Left colon (tissue), 2 donors: ENCODE data around the gene CHTF8. TPM values are rescaled to one million over a fixed set of nuclear protein-coding genes. Genes with fewer than 3 reads are reported as not detected.
"Not testable (repeated sequence)": the region's sequence is repeated elsewhere in the genome, so short reads cannot be mapped to it uniquely, and the experiment has no call there.

Source experiments
- ATAC-seq: fragments of 200-7000 bp; cut with Tn5 transposase; one replicate; pipeline ENCODE4 v1.9.1; 2020; ENCODE audit warnings: mild to moderate bottlenecking, moderate library complexity
- DNase-seq, 2 donors: peaks; one replicate each; pipeline ENCODE4 v3.0.0-alpha.2; 2020
- intact Hi-C, 2 donors: fragments of 100-400 bp; cut with DNase I in 1 of 2; cut with micrococcal nuclease in 1 of 2; formaldehyde crosslinking; loops; one replicate each; pipeline versions ENCODE4 v1.11.2 to v1.14.0; 2022; cut with DNase I, micrococcal nuclease
- total RNA-seq, 2 donors: library from RNA; stranded (reverse); fragmentation: NEBNext Ultra II Directional; extraction: Animal tissue kit (Norgen Biotek cat#: 25700); gene quantifications; one replicate each; pipeline ENCODE4 v1.2.1, GENCODE V29; 2021
- donor health status: DM: no; HTN: no; CAD: no.
- donor health status: DM: yes; HTN: yes; CAD: no.

CHTF8 gene
- total RNA-seq, 2 donors from 2014 or later = 84.4 to 90.3 TPM

DNA sequence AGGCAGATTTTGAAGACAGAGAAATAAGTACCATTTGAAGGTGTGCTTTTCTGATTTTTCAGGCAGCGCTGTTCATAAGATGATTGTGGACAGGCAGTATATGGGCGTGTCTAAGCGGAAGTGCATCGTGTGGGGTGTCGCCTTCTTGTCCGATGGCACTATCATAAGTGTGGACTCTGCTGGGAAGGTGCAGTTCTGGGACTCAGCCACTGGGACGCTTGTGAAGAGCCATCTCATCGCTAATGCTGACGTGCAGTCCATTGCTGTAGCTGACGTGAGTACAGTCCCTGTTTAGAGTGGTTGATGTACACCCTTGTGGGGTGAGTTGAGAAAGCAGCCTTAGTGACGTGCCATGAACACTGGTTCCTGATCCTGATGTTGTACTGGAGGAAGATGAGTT, 10.7 kb upstream of the CHTF8 start:
- intact Hi-C loops = no loop called here
- peak; percentile 100 for ATAC-seq
- peak; percentile 40 to 60 for DNase-seq

- no peak for ATAC-seq
- intact Hi-C loops = no loop called here
Observed at GRCh38 chr16:69141936-69142335, 9.5 kb upstream of the CHTF8 start.

GRCh38 chr16:69141014-69141413, 8.6 kb upstream of the CHTF8 start:
- DNase-seq (no peak), ATAC-seq (no peak)
- intact Hi-C loops = no loop called here

More at GRCh38 chr16:69141936-69142335, 9.5 kb upstream of the CHTF8 start:
- DNase-seq = no peak

GRCh38 chr16:69139464-69139863, 7.1 kb upstream of the CHTF8 start:
- DNase-seq, intact Hi-C loops, ATAC-seq: not testable (repeated sequence)

- no peak for ATAC-seq
- intact Hi-C loops = no loop called here
- no peak for DNase-seq
Observed at GRCh38 chr16:69138608-69139007, 6.2 kb upstream of the CHTF8 start.

- DNase-seq (no peak), ATAC-seq (no peak)
- intact Hi-C loops = no loop called here
Observed at GRCh38 chr16:69133373-69133954, 1.1 kb upstream of the CHTF8 start.

DNA sequence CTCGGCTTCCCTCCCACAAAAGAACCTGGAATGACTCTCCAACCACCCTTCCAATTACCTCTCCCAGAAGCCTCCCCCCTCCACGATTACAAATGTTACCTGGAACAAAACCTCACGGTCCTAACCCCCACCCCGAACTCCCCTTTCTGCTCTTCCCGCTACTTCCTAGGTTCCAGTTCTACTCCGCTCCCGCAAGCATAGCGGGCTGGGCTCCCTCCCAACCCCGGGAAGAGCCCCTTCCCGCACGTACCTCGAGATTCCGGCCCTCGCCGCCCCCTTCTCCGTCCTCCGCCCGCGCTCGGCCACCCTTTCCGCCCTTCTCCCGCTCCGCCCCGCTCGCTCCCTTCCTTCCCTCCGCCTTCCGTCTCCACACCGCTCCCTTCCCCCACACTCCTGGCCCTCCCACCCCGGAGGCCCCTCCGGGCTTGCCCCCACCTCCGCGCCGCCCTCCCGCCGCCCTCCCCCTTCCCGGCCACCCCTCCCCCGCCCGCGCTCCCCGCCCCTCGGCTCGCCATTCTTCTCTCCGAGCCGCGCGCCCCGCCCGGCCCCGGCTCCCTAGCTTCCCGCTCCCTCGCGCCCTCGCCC, 457 bp downstream of the CHTF8 start:
- peak; percentile 83 to 88 for DNase-seq
- intact Hi-C loops = no loop called here
- ATAC-seq = peak; percentile 77

GRCh38 chr16:69131167-69131838, 1.1 kb downstream of the CHTF8 start:
- DNase-seq = peak in 1 of 2 donors; percentile 22
- ATAC-seq = peak; percentile 12
- intact Hi-C loops = no loop called here

GRCh38 chr16:69130461-69130860, 1.9 kb downstream of the CHTF8 start:
- DNase-seq = no peak
- intact Hi-C loops = no loop called here
- ATAC-seq = no peak

DNA sequence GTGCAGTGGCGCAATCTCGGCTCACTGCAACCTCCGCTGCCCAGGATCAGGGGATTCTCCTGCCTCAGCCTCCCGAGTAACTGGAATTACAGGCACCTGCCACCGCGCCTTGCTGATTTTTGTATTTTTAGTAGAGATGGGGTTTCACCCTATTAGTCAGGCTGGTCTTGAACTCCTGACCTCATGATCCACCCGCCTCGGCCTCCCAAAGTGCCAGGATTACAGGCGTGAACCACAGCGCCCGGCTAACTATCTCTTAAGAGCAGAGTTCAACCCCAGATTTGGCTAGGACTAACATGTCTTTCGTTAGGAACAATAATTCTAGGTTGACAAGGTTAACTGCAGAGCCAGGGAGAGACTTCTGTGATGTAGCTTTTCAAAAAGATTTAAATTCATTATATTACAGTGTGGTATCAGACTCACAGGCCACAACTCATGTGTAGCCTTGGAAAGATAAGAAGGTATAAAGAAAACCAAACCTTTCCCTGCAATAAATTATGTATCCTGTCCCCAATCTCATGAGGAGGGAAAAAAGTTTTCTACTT, 4.3 kb downstream of the CHTF8 start:
- ATAC-seq = no peak
- intact Hi-C loops = loop anchor here in 1 of 2 donors (10.0 kb wide), 3 partner anchors 223 to 603 kb away; no protein-coding TSS in a partner anchor
- DNase-seq = no peak

DNA sequence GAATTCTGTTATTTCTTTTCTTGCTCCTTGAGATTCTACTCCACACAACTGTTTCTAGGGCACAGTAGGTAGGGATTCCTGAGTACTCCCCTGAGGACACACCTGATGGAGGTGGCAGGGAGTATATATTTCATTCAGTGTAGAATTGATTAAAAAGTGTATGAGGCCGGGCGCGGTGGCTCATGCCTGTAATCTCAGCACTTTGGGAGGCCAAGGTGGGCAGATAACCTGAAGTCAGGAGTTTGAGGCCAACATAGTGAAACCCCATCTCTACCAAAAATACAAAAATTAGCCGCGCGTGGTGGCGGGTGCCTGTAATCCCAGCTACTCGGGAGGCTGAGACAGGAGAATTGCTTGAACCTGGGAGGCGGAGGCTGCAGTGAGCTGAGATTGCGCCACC, 5.6 kb downstream of the CHTF8 start:
- intact Hi-C loops = loop anchor here in 1 of 2 donors (10.0 kb wide), 3 partner anchors 222 to 602 kb away; no protein-coding TSS in a partner anchor
- not testable (repeated sequence) for DNase-seq

GRCh38 chr16:69126221-69126620, 6.2 kb downstream of the CHTF8 start:
- no peak for DNase-seq
- intact Hi-C loops = loop anchor here in 1 of 2 donors (10.0 kb wide), 3 partner anchors 221 to 601 kb away; no protein-coding TSS in a partner anchor
- no peak for ATAC-seq

More for the DNA sequence above, 5.6 kb downstream of the CHTF8 start:
- not testable (repeated sequence) for ATAC-seq

- not testable (repeated sequence) for DNase-seq, ATAC-seq
- intact Hi-C loops = loop anchor here in 1 of 2 donors (5.0 to 10.0 kb wide), 4 partner anchors 220 to 600 kb away; no protein-coding TSS in a partner anchor
Observed at GRCh38 chr16:69124961-69125360, 7.4 kb downstream of the CHTF8 start.

GRCh38 chr16:69124406-69124805, 8.0 kb downstream of the CHTF8 start:
- intact Hi-C loops = loop anchor here in 1 of 2 donors (5.0 to 10.0 kb wide), 4 partner anchors 220 to 600 kb away; no protein-coding TSS in a partner anchor
- not testable (repeated sequence) for ATAC-seq, DNase-seq

GRCh38 chr16:69123910-69124309, 8.5 kb downstream of the CHTF8 start:
- DNase-seq = peak in 1 of 2 donors; percentile 74
- intact Hi-C loops = loop anchor here in 1 of 2 donors (5.0 to 10.0 kb wide), 4 partner anchors 219 to 599 kb away; no protein-coding TSS in a partner anchor
- peak; percentile 75 for ATAC-seq

DNA sequence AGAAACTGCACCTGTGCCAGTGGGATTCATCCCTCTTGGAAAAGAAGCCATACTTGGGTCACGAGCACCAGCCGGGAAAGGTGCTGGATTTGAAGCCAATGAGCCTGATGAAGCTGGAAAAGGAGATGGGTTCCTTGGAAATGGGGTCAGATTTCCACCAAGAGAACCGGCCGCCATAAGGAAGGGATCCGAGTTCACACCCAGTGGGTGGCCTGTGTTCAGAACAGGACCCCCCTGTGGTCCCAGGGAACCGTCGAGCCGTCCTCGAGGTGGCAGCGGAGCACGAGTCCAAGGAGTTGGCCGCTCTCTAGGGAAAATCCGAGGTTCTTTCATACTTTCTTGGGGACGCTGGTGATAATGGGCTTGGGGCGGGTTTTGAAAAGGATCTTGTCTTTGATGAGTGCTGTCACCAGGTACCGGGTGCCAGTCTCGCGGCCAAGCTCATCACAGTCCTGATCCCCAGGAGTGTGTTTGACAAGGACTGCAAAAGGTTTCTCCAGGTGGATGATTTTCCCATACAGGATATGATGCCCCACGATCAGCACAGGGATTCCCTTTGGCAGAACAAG, 12.2 kb downstream of the CHTF8 start:
- DNase-seq (no peak), ATAC-seq (no peak)
- intact Hi-C loops = loop anchor here in 1 of 2 donors (5.0 to 10.0 kb wide), 4 partner anchors 215 to 595 kb away; no protein-coding TSS in a partner anchor

GRCh38 chr16:69119536-69119935, 12.9 kb downstream of the CHTF8 start:
- DNase-seq = no peak
- no peak for ATAC-seq
- intact Hi-C loops = no loop called here

DNA sequence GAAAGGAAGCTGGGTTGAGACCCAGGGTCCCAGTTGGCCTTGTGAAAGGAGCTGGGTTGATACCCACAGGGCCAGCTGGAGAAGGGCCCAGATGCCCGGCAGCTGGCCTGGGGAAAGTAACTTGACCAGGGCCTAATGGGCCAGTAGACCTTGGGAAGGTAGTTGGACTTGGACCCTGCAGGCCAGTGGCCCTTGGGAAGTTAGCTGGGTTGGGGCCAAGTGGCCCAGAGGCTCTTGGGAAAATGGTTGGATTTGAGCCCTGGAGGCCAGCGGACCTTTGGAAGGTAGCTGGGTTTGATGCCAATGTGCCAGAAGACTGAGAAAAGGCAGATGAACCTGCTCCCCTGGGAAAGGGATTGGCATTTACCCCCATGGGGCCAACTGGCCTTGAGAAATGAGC, 13.4 kb downstream of the CHTF8 start:
- intact Hi-C loops = no loop called here
- ATAC-seq (no peak), DNase-seq (no peak)

DNA sequence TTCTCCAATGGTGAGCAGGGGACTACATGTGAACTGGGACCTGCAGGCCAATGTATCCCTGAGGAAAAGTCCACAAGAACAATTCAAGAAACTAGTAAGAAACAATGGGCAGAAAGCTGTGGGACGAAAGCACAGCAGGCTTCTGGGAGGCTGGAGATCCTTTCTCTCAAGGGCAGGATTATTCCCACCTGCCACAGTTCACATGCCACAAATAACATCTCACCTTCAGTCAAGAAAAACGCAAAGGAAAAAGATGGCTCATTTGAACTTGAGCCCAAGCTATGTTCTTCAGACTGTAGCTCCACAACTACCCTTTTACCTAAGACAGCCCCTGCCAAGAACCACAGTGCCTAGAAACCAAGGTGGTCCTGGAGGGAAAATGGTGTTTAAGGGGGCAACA, 13.9 kb downstream of the CHTF8 start:
- intact Hi-C loops = no loop called here
- ATAC-seq = no peak

More for the DNA sequence above, 13.9 kb downstream of the CHTF8 start:
- DNase-seq = no peak
